HG02973 (cell line): ENCODE data around the gene NR2F1.

Experiments
- ATAC-seq: cut with Tn5 transposase; IDR thresholded peaks from one replicate; pipeline ENCODE4 v1.9.1; 2021; ENCODE audit warnings: moderate library complexity; ENCODE audit not compliant: unreplicated experiment

Gene NR2F1

GRCh38 chr5:93635991-93636390, 53.0 kb downstream of the NR2F1 start:
- peak; percentile 59 for ATAC-seq

DNA sequence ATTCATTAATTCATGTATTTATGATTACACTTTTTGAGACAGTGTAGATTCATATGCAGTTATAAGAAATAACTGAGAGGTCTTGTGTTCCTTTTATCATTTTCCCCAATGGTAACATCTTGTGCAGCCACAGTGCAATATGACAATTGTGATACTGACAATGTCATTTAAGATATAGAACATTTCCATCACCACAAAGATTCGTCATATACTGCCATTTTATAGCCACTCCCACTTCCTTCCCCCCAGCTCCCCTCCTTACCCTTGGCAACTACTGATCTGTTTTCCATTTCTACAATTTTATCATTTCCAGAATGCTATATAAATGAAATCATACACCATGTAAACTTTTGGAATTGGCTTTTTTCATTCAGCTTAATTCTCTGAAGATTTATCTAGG, 53.8 kb downstream of the NR2F1 start:
- no peak for ATAC-seq

GRCh38 chr5:93637697-93638096, 54.7 kb downstream of the NR2F1 start:
- ATAC-seq = no peak

GRCh38 chr5:93642526-93642925, 59.5 kb downstream of the NR2F1 start:
- no peak for ATAC-seq
